Measurements from ENCODE around the gene SEPTIN1.

SEPTIN1 gene

GRCh38 chr16:30369938-30370455, 12.4 kb downstream of the SEPTIN1 start:
- Histone ChIP-seq H4K8ac (ENCODE audit: low read depth, low read length) (no peak overlapping the region), H3K23ac (ENCODE audit: low read depth, low read length, poor library complexity) (peak overlapping the region; percentile 78), H2AFZ (ENCODE audit: low read length) (peak overlapping the region; percentile 75), H3K4me2 (ENCODE audit: insufficient read depth, low read length, poor library complexity, severe bottlenecking) (peak overlapping the region; percentile 95), H3K4me3 (ENCODE audit: low read length in 2 of 2) (peak overlapping the region; percentile 82 to 87), H3K9ac (ENCODE audit: low read depth, low read length, poor library complexity) (peak overlapping the region; percentile 87), H3K36me3 (replicated peaks in 1 of 2; ENCODE audit: control insufficient read depth in 2 of 2, insufficient read depth in 2 of 2, low read length in 2 of 2) (peaks cover 0 to 21% of the 10 kb centered on the region in 2 donors), H2BK15ac (ENCODE audit: low read length) (no peak overlapping the region), H2BK120ac (ENCODE audit: low read depth, low read length) (no peak overlapping the region), H2BK5ac (ENCODE audit: low read length) (peak overlapping the region; percentile 43), H3K27ac (replicated peaks; ENCODE audit: low read length) (peak overlapping the region; percentile 84), H2AK5ac (ENCODE audit: low read depth, low read length) (no peak overlapping the region), H2BK12ac (ENCODE audit: low read length) (no peak overlapping the region), H3K79me1 (ENCODE audit: low read depth, low read length) (peaks cover 10% of the 10 kb centered on the region), H3K18ac (ENCODE audit: low read length) (peak overlapping the region; percentile 52), H3K4me1 (ENCODE audit: control insufficient read depth in 2 of 2, insufficient read depth in 1 of 2, low read depth in 1 of 2, low read length in 2 of 2) (peaks cover 19 to 23% of the 10 kb centered on the region in 2 donors), H3K27me3 (ENCODE audit: control insufficient read depth in 3 of 3, insufficient read depth in 3 of 3, low read depth in 1 of 3, low read length in 3 of 3) (no peaks in the 10 kb centered on the region), H3K14ac (ENCODE audit: low read length) (no peak overlapping the region), H3K9me3 (replicated peaks in 1 of 2; ENCODE audit: control insufficient read depth in 2 of 2, insufficient read depth in 1 of 2, low read depth in 1 of 2, low read length in 2 of 2) (no peaks in the 10 kb centered on the region), H4K91ac (ENCODE audit: low read depth, low read length, poor library complexity) (no peak overlapping the region), H3K4ac (ENCODE audit: low read length) (no peak overlapping the region)
- DNase-seq (ENCODE audit: low spot score), result no peak
- WGBS, 2 donors (ENCODE audit: extremely low coverage in 2 of 2, insufficient read length in 2 of 2, insufficient replicate concordance in 1 of 2), result no CpG with 5 or more reads among the region's 76 CpGs

- WGBS, 2 donors (ENCODE audit: extremely low coverage in 2 of 2, insufficient read length in 2 of 2, insufficient replicate concordance in 1 of 2), result no CpG with 5 or more reads among the region's 45 CpGs
Measured at GRCh38 chr16:30369091-30369937, 13.0 kb downstream of the SEPTIN1 start.

GRCh38 chr16:30368792-30369090, 13.6 kb downstream of the SEPTIN1 start:
- no peak overlapping the region for H4K91ac ChIP-seq (ENCODE audit: low read depth, low read length, poor library complexity)
- H3K4me3 ChIP-seq (ENCODE audit: low read length in 2 of 2), result peak overlapping the region; percentile 82 to 87
- no peak overlapping the region for H2BK120ac ChIP-seq (ENCODE audit: low read depth, low read length)
- H3K4me2 ChIP-seq (ENCODE audit: insufficient read depth, low read length, poor library complexity, severe bottlenecking), result peak overlapping the region; percentile 95
- H3K27me3 ChIP-seq (ENCODE audit: control insufficient read depth in 3 of 3, insufficient read depth in 3 of 3, low read depth in 1 of 3, low read length in 3 of 3), result no peaks in the 10 kb centered on the region
- no peak overlapping the region for H4K8ac ChIP-seq (ENCODE audit: low read depth, low read length)
- H3K4ac ChIP-seq (ENCODE audit: low read length), result no peak overlapping the region
- no CpG with 5 or more reads among the region's 4 CpGs for WGBS, 2 donors (ENCODE audit: extremely low coverage in 2 of 2, insufficient read length in 2 of 2, insufficient replicate concordance in 1 of 2)
- H2AK5ac ChIP-seq (ENCODE audit: low read depth, low read length), result no peak overlapping the region
- H2BK15ac ChIP-seq (ENCODE audit: low read length), result no peak overlapping the region
- peak overlapping the region; percentile 87 for H3K9ac ChIP-seq (ENCODE audit: low read depth, low read length, poor library complexity)
- H2BK5ac ChIP-seq (ENCODE audit: low read length), result no peak overlapping the region
- H3K23ac ChIP-seq (ENCODE audit: low read depth, low read length, poor library complexity), result peak overlapping the region; percentile 5
- peaks cover 4 to 30% of the 10 kb centered on the region in 2 donors for H3K36me3 ChIP-seq (replicated peaks in 1 of 2; ENCODE audit: control insufficient read depth in 2 of 2, insufficient read depth in 2 of 2, low read length in 2 of 2)
- no peak overlapping the region for H3K14ac ChIP-seq (ENCODE audit: low read length)
- peak overlapping the region; percentile 91 for H2BK12ac ChIP-seq (ENCODE audit: low read length)
- peak overlapping the region; percentile 53 for H3K18ac ChIP-seq (ENCODE audit: low read length)
- no peaks in the 10 kb centered on the region for H3K9me3 ChIP-seq (replicated peaks in 1 of 2; ENCODE audit: control insufficient read depth in 2 of 2, insufficient read depth in 1 of 2, low read depth in 1 of 2, low read length in 2 of 2)
- no peak for DNase-seq (ENCODE audit: low spot score)
- no peak overlapping the region for H2AFZ ChIP-seq (ENCODE audit: low read length)
- no peak overlapping the region for H3K27ac ChIP-seq (replicated peaks; ENCODE audit: low read length)
- H3K4me1 ChIP-seq (ENCODE audit: control insufficient read depth in 2 of 2, insufficient read depth in 1 of 2, low read depth in 1 of 2, low read length in 2 of 2), result peaks cover 19 to 23% of the 10 kb centered on the region in 2 donors
- H3K79me1 ChIP-seq (ENCODE audit: low read depth, low read length), result peaks cover 10% of the 10 kb centered on the region

More at GRCh38 chr16:30369091-30369937, 13.0 kb downstream of the SEPTIN1 start:
- Histone ChIP-seq H4K8ac (ENCODE audit: low read depth, low read length) (no peak overlapping the region), H3K14ac (ENCODE audit: low read length) (no peak overlapping the region), H3K9ac (ENCODE audit: low read depth, low read length, poor library complexity) (peak overlapping the region; percentile 87), H3K4ac (ENCODE audit: low read length) (no peak overlapping the region), H3K27me3 (ENCODE audit: control insufficient read depth in 3 of 3, insufficient read depth in 3 of 3, low read depth in 1 of 3, low read length in 3 of 3) (no peaks in the 10 kb centered on the region), H2BK120ac (ENCODE audit: low read depth, low read length) (no peak overlapping the region), H3K36me3 (replicated peaks in 1 of 2; ENCODE audit: control insufficient read depth in 2 of 2, insufficient read depth in 2 of 2, low read length in 2 of 2) (peaks cover 4 to 28% of the 10 kb centered on the region in 2 donors), H3K9me3 (replicated peaks in 1 of 2; ENCODE audit: control insufficient read depth in 2 of 2, insufficient read depth in 1 of 2, low read depth in 1 of 2, low read length in 2 of 2) (no peaks in the 10 kb centered on the region), H2BK12ac (ENCODE audit: low read length) (no peak overlapping the region), H4K91ac (ENCODE audit: low read depth, low read length, poor library complexity) (no peak overlapping the region), H2BK5ac (ENCODE audit: low read length) (peak overlapping the region; percentile 43), H3K79me1 (ENCODE audit: low read depth, low read length) (peaks cover 10% of the 10 kb centered on the region), H3K4me2 (ENCODE audit: insufficient read depth, low read length, poor library complexity, severe bottlenecking) (peak overlapping the region; percentile 95), H3K23ac (ENCODE audit: low read depth, low read length, poor library complexity) (peak overlapping the region; percentile 78), H3K4me3 (ENCODE audit: low read length in 2 of 2) (peak overlapping the region; percentile 82 to 87), H2BK15ac (ENCODE audit: low read length) (no peak overlapping the region), H2AK5ac (ENCODE audit: low read depth, low read length) (peak overlapping the region; percentile 47), H2AFZ (ENCODE audit: low read length) (peak overlapping the region; percentile 75), H3K18ac (ENCODE audit: low read length) (peak overlapping the region; percentile 86), H3K4me1 (ENCODE audit: control insufficient read depth in 2 of 2, insufficient read depth in 1 of 2, low read depth in 1 of 2, low read length in 2 of 2) (peaks cover 19 to 23% of the 10 kb centered on the region in 2 donors), H3K27ac (replicated peaks; ENCODE audit: low read length) (peak overlapping the region; percentile 84)
- DNase-seq (ENCODE audit: low spot score), result no peak

GRCh38 chr16:30368122-30368791, 14.1 kb downstream of the SEPTIN1 start:
- H3K27ac ChIP-seq (replicated peaks; ENCODE audit: low read length), result no peak overlapping the region
- H3K23ac ChIP-seq (ENCODE audit: low read depth, low read length, poor library complexity), result no peak overlapping the region
- no peaks in the 10 kb centered on the region for H3K9me3 ChIP-seq (replicated peaks in 1 of 2; ENCODE audit: control insufficient read depth in 2 of 2, insufficient read depth in 1 of 2, low read depth in 1 of 2, low read length in 2 of 2)
- no peak overlapping the region for H3K4ac ChIP-seq (ENCODE audit: low read length)
- H2AFZ ChIP-seq (ENCODE audit: low read length), result no peak overlapping the region
- H2BK15ac ChIP-seq (ENCODE audit: low read length), result no peak overlapping the region
- H2BK5ac ChIP-seq (ENCODE audit: low read length), result no peak overlapping the region
- H3K36me3 ChIP-seq (replicated peaks in 1 of 2; ENCODE audit: control insufficient read depth in 2 of 2, insufficient read depth in 2 of 2, low read length in 2 of 2), result peaks cover 4 to 31% of the 10 kb centered on the region in 2 donors
- H3K14ac ChIP-seq (ENCODE audit: low read length), result no peak overlapping the region
- H4K91ac ChIP-seq (ENCODE audit: low read depth, low read length, poor library complexity), result no peak overlapping the region
- H2AK5ac ChIP-seq (ENCODE audit: low read depth, low read length), result no peak overlapping the region
- peaks cover 19 to 23% of the 10 kb centered on the region in 2 donors for H3K4me1 ChIP-seq (ENCODE audit: control insufficient read depth in 2 of 2, insufficient read depth in 1 of 2, low read depth in 1 of 2, low read length in 2 of 2)
- H3K18ac ChIP-seq (ENCODE audit: low read length), result peak overlapping the region; percentile 53
- H3K79me1 ChIP-seq (ENCODE audit: low read depth, low read length), result peaks cover 10% of the 10 kb centered on the region
- peak overlapping the region; percentile 82 to 87 for H3K4me3 ChIP-seq (ENCODE audit: low read length in 2 of 2)
- WGBS, 2 donors (ENCODE audit: extremely low coverage in 2 of 2, insufficient read length in 2 of 2, insufficient replicate concordance in 1 of 2), result no CpG with 5 or more reads among the region's 8 CpGs
- H2BK120ac ChIP-seq (ENCODE audit: low read depth, low read length), result no peak overlapping the region
- H3K9ac ChIP-seq (ENCODE audit: low read depth, low read length, poor library complexity), result peak overlapping the region; percentile 64
- H2BK12ac ChIP-seq (ENCODE audit: low read length), result peak overlapping the region; percentile 91
- H4K8ac ChIP-seq (ENCODE audit: low read depth, low read length), result no peak overlapping the region
- H3K4me2 ChIP-seq (ENCODE audit: insufficient read depth, low read length, poor library complexity, severe bottlenecking), result peak overlapping the region; percentile 95
- DNase-seq (ENCODE audit: low spot score), result no peak
- no peaks in the 10 kb centered on the region for H3K27me3 ChIP-seq (ENCODE audit: control insufficient read depth in 3 of 3, insufficient read depth in 3 of 3, low read depth in 1 of 3, low read length in 3 of 3)
